Naive thymus-derived CD8-positive, alpha-beta T cell (primary cell): ENCODE results near the gene TLK2. TPM values are rescaled to one million over a fixed set of nuclear protein-coding genes. Genes with fewer than 3 reads are reported as not detected.
A peak's percentile ranks its signal among the peaks of the same experiment; 100 is the strongest.
"Not testable (repeated sequence)": the region's sequence is repeated elsewhere in the genome, so short reads cannot be mapped to it uniquely, and the experiment has no call there.

Source experiments
- ATAC-seq, 2 donors: fragments of 150-1000 bp; cut with Tn5 transposase in 1 of 2; sonication (Bioruptor Pico), chemical (Tn5 transposase) in 1 of 2; 1 replicate in 1 of 2; 2 replicates in 1 of 2; pipeline ENCODE4 v1.10.0; 2021; ENCODE audit warnings: mild to moderate bottlenecking in 2 of 2, moderate library complexity in 2 of 2
- POLR2A ChIA-PET: fragments of 350-600 bp; sonication (Branson Sonifier 250); formaldehyde crosslinking; loops from one replicate; lab custom pipeline; 2021; ENCODE audit warnings: antibody characterized with exemption; lab: Charles Lee
- DNase-seq, 10 donors: peaks; one replicate each; pipeline versions ENCODE4 v3.0.0 to v3.0.0-alpha.2; 2020 to 2022
- H3K27ac Mint-ChIP-seq, 10 donors: one replicate each; pipeline ENCODE4 v1.8.0; 2020 to 2022; ENCODE audit warnings: mild to moderate bottlenecking in 10 of 10, mixed read lengths in 10 of 10, moderate library complexity in 4 of 10, inconsistent platforms in 1 of 10
- H3K27me3 Mint-ChIP-seq, 5 donors: one replicate each; pipeline ENCODE4 v1.8.0; 2021 to 2022; ENCODE audit warnings: mixed read lengths in 5 of 5
- H3K36me3 Mint-ChIP-seq, 3 donors: one replicate each; pipeline ENCODE4 v1.8.0; 2020 to 2022; ENCODE audit warnings: mixed read lengths in 3 of 3, mild to moderate bottlenecking in 2 of 3, inconsistent platforms in 1 of 3
- H3K4me1 Mint-ChIP-seq, 4 donors: one replicate each; pipeline ENCODE4 v1.8.0; 2021 to 2022; ENCODE audit warnings: mixed read lengths in 4 of 4
- H3K4me3 Mint-ChIP-seq, 10 donors: one replicate each; pipeline ENCODE4 v1.8.0; 2020 to 2022; ENCODE audit warnings: mild to moderate bottlenecking in 10 of 10, mixed read lengths in 10 of 10, moderate library complexity in 6 of 10, inconsistent platforms in 1 of 10
- H3K9me3 Mint-ChIP-seq, 9 donors: one replicate each; pipeline ENCODE4 v1.8.0; 2020 to 2022; ENCODE audit warnings: mixed read lengths in 9 of 9, mild to moderate bottlenecking in 3 of 9, inconsistent platforms in 1 of 9, moderate library complexity in 1 of 9
- polyA plus RNA-seq, 3 donors: library from polyadenylated mRNA; unstranded; fragments of 300-500 nt; fragmentation: Illumina TruSeq; gene quantifications; one replicate each; pipeline ENCODE4 v1.2.3, GENCODE V29; 2021
- total RNA-seq, 8 experiments: library from RNA in 2 of 8; stranded (reverse) in 2 of 8; gene quantifications; one replicate each; pipeline ENCODE4 v1.2.3 and lab custom pipeline; 2021 to 2026

The TLK2 gene
- total and polyA plus RNA-seq, 5 experiments from 2014 or later = 8.2 to 79.5 (median 12.0) TPM

- Mint-ChIP-seq H3K4me1 (peaks cover 4 to 15% (median 6%) of the 10 kb centered on the region in 4 donors), H3K27ac (peak overlapping the region in 8 of 10 donors; percentile 24 to 70 (median 48))
- DNase-seq (peak; percentile 12 to 80 (median 30)), ATAC-seq (peak in 1 of 2 donors; percentile 69)
- POLR2A ChIA-PET, H3K9me3 Mint-ChIP-seq, H3K4me3 Mint-ChIP-seq, H3K36me3 Mint-ChIP-seq, H3K27me3 Mint-ChIP-seq: not testable (repeated sequence)
These were observed 7.8 kb upstream of the TLK2 start for GRCh38 chr17:62470666-62471379.

- ATAC-seq, H3K27me3 Mint-ChIP-seq, H3K4me3 Mint-ChIP-seq, H3K36me3 Mint-ChIP-seq, DNase-seq, POLR2A ChIA-PET, H3K9me3 Mint-ChIP-seq: not testable (repeated sequence)
- peak overlapping the region in 3 of 10 donors; percentile 10 to 75 (median 38) for H3K27ac Mint-ChIP-seq
- peaks cover 4 to 15% (median 6%) of the 10 kb centered on the region in 4 donors for H3K4me1 Mint-ChIP-seq
These were observed 7.2 kb upstream of the TLK2 start for GRCh38 chr17:62471380-62471880.

- H3K4me3 Mint-ChIP-seq, DNase-seq, POLR2A ChIA-PET, H3K27me3 Mint-ChIP-seq, H3K36me3 Mint-ChIP-seq, ATAC-seq, H3K9me3 Mint-ChIP-seq: not testable (repeated sequence)
- H3K27ac Mint-ChIP-seq = peak overlapping the region in 4 of 10 donors; percentile 2 to 55 (median 50)
- H3K4me1 Mint-ChIP-seq = peaks cover 8 to 25% (median 18%) of the 10 kb centered on the region in 4 donors
These were observed 5.3 kb upstream of the TLK2 start for GRCh38 chr17:62473030-62473982.

- POLR2A ChIA-PET, H3K27me3 Mint-ChIP-seq, ATAC-seq, H3K9me3 Mint-ChIP-seq: not testable (repeated sequence)
- Mint-ChIP-seq H3K27ac (peak overlapping the region; percentile 57 to 93 (median 88)), H3K4me3 (peak overlapping the region; percentile 74 to 91 (median 82)), H3K36me3 (peaks cover 0 to 14% (median 0%) of the 10 kb centered on the region in 3 donors), H3K4me1 (peaks cover 8 to 38% (median 33%) of the 10 kb centered on the region in 4 donors)
- DNase-seq = peak in 1 of 10 donors; percentile 4
These were observed 1.5 kb upstream of the TLK2 start for GRCh38 chr17:62477111-62477510.

GRCh38 chr17:62477718-62478408 is 762 bp upstream of the TLK2 start:
- DNase-seq (peak; percentile 13 to 74 (median 48)), ATAC-seq (peak; percentile 56 to 66)
- peaks cover 0 to 21% (median 0%) of the 10 kb centered on the region in 3 donors for H3K36me3 Mint-ChIP-seq
- H3K27me3 Mint-ChIP-seq, POLR2A ChIA-PET, H3K9me3 Mint-ChIP-seq: not testable (repeated sequence)
- peaks cover 11 to 45% (median 41%) of the 10 kb centered on the region in 4 donors for H3K4me1 Mint-ChIP-seq
- H3K4me3 Mint-ChIP-seq = peak overlapping the region; percentile 75 to 91 (median 82)
- H3K27ac Mint-ChIP-seq = peak overlapping the region; percentile 57 to 93 (median 88)

- H3K9me3 Mint-ChIP-seq, POLR2A ChIA-PET, H3K27me3 Mint-ChIP-seq: not testable (repeated sequence)
- ATAC-seq (peak; percentile 40 to 47), DNase-seq (peak in 6 of 10 donors; percentile 38 to 80 (median 56))
- Mint-ChIP-seq H3K4me1 (peaks cover 11 to 52% (median 47%) of the 10 kb centered on the region in 4 donors), H3K4me3 (peak overlapping the region in 8 of 10 donors; percentile 81 to 94 (median 88)), H3K36me3 (peaks cover 0 to 33% (median 0%) of the 10 kb centered on the region in 3 donors), H3K27ac (peak overlapping the region in 7 of 10 donors; percentile 52 to 98 (median 95))
These were observed 434 bp downstream of the TLK2 start for GRCh38 chr17:62478880-62479638.

GRCh38 chr17:62479639-62480258 is 1.1 kb downstream of the TLK2 start:
- DNase-seq = peak in 6 of 10 donors; percentile 3 to 24 (median 10)
- Mint-ChIP-seq H3K4me3 (peak overlapping the region; percentile 81 to 94 (median 88)), H3K27ac (peak overlapping the region; percentile 82 to 98 (median 96)), H3K36me3 (peaks cover 0 to 37% (median 0%) of the 10 kb centered on the region in 3 donors), H3K4me1 (peaks cover 11 to 58% (median 47%) of the 10 kb centered on the region in 4 donors)
- POLR2A ChIA-PET, ATAC-seq, H3K27me3 Mint-ChIP-seq, H3K9me3 Mint-ChIP-seq: not testable (repeated sequence)

- Mint-ChIP-seq H3K36me3 (peaks cover 0 to 53% (median 2%) of the 10 kb centered on the region in 3 donors), H3K4me1 (peaks cover 13 to 67% (median 53%) of the 10 kb centered on the region in 4 donors), H3K4me3 (peak overlapping the region in 1 of 10 donors; percentile 13), H3K27ac (peak overlapping the region in 8 of 10 donors; percentile 23 to 93 (median 48))
- ATAC-seq, POLR2A ChIA-PET, H3K27me3 Mint-ChIP-seq, H3K9me3 Mint-ChIP-seq, DNase-seq: not testable (repeated sequence)
These were observed 3.9 kb downstream of the TLK2 start for GRCh38 chr17:62482553-62482952.

GRCh38 chr17:62490990-62491389 is 12.4 kb downstream of the TLK2 start:
- H3K27me3 Mint-ChIP-seq, H3K27ac Mint-ChIP-seq, POLR2A ChIA-PET, DNase-seq, H3K4me3 Mint-ChIP-seq, H3K9me3 Mint-ChIP-seq: not testable (repeated sequence)
- Mint-ChIP-seq H3K4me1 (peaks cover 13 to 69% (median 45%) of the 10 kb centered on the region in 4 donors), H3K36me3 (peaks cover 0 to 40% (median 9%) of the 10 kb centered on the region in 3 donors)
- ATAC-seq = peak in 1 of 2 donors; percentile 47

- H3K9me3 Mint-ChIP-seq, DNase-seq, POLR2A ChIA-PET, H3K27me3 Mint-ChIP-seq, ATAC-seq, H3K4me3 Mint-ChIP-seq: not testable (repeated sequence)
- peaks cover 12 to 66% (median 43%) of the 10 kb centered on the region in 4 donors for H3K4me1 Mint-ChIP-seq
- peaks cover 0 to 30% (median 9%) of the 10 kb centered on the region in 3 donors for H3K36me3 Mint-ChIP-seq
- peak overlapping the region in 2 of 10 donors; percentile 17 to 40 for H3K27ac Mint-ChIP-seq
These were observed 14.5 kb downstream of the TLK2 start for GRCh38 chr17:62493049-62493655.
